GM12878 (cell line): ENCODE results near the gene FN3K. TPM values are rescaled to one million over a fixed set of nuclear protein-coding genes. Genes with fewer than 3 reads are reported as not detected.

Source experiments
- ATF3 ChIP-seq: IDR thresholded peaks from 2 replicates; pipeline ENCODE4 v1.6.1; 2011; ENCODE audit warnings: low read depth, mild to moderate bottlenecking, low read length, moderate library complexity, borderline replicate concordance; ENCODE audit errors: extremely low read depth
- BCLAF1 ChIP-seq: fragments of 450-650 bp; IDR thresholded peaks from 2 replicates; pipeline ENCODE4 v1.6.1; 2017; ENCODE audit warnings: antibody characterized with exemption, mild to moderate bottlenecking, moderate library complexity
- EED ChIP-seq: sonication (generic); IDR thresholded peaks from 2 replicates; pipeline ENCODE4 v1.6.1; 2016; ENCODE audit warnings: antibody characterized with exemption, low read depth
- HDAC6 ChIP-seq: fragments of 200-600 bp; sonication (generic); IDR thresholded peaks from one replicate; pipeline ENCODE4 v1.8.0; 2017; ENCODE audit warnings: antibody characterized with exemption; ENCODE audit not compliant: unreplicated experiment
- IRF3 ChIP-seq: fragments of 450-650 bp; IDR thresholded peaks from 2 replicates; pipeline ENCODE4 v1.6.1; 2014; ENCODE audit warnings: mild to moderate bottlenecking
- IRF5 ChIP-seq: fragments of 450-650 bp; IDR thresholded peaks from 2 replicates; pipeline ENCODE4 v1.6.1; 2017; ENCODE audit warnings: borderline replicate concordance
- NBN ChIP-seq: fragments of 450-650 bp; IDR thresholded peaks from 2 replicates; pipeline ENCODE4 v1.6.1; 2016
- SKIL ChIP-seq: fragments of 450-650 bp; IDR thresholded peaks from 2 replicates; pipeline ENCODE4 v1.6.1; 2017; ENCODE audit warnings: mild to moderate bottlenecking, low read depth, inconsistent platforms; ENCODE audit not compliant: poor library complexity, severe bottlenecking
- polyA plus RNA-seq, 11 experiments: library from polyadenylated mRNA; depleted of rRNA in 4 of 11; unstranded in 6 of 11; stranded (reverse) in 5 of 11; fragments of >200 nt; fragmentation: Nextera tagmentation in 4 of 11; fragmentation: Illumina TruSeq in 1 of 11; extraction: Ambion mirVana in 4 of 11; extraction: Trizol in 1 of 11; gene quantifications; 1 replicate in 1 of 11; 2 replicates in 10 of 11; pipeline versions ENCODE4 v1.2.1 to v1.2.3, GENCODE V29; 2011 to 2016; ENCODE audit warnings: inconsistent platforms in 2 of 11, missing spikeins in 2 of 11, low read depth in 1 of 11
- total RNA-seq, 4 experiments: library from RNA; depleted of rRNA in 3 of 4; stranded (reverse); fragments of >200 nt in 3 of 4; fragmentation: Illumina TruSeq in 1 of 4; extraction: Trizol in 1 of 4; gene quantifications; 2 replicates each; pipeline versions ENCODE4 v1.2.1 to v1.2.3, GENCODE V29; 2013 to 2021

The FN3K gene
- total and polyA plus RNA-seq, 10 of the 15 experiments (the other 5 are each of a cell fraction or from before 2014, with no cell fraction given) = 0.08 to 0.51 (median 0.17) TPM; not detected in 7

- no peak for TF ChIP-seq ATF3
- TF ChIP-seq IRF3 = no peak
- TF ChIP-seq HDAC6 = no peak
- TF ChIP-seq NBN = no peak
- no peak for TF ChIP-seq SKIL
- TF ChIP-seq EED = no peak
- TF ChIP-seq BCLAF1 = no peak
- no peak for TF ChIP-seq IRF5
Observed at GRCh38 chr17:82794781-82795482, 59.5 kb downstream of the FN3K start (continued).
